OCI-LY7 (cell line): ENCODE measurements around the gene RHOT1. TPM values are rescaled to one million over a fixed set of nuclear protein-coding genes. Genes with fewer than 3 reads are reported as not detected.

Experiments
- BruUV-seq: library from RNA; stranded (reverse); fragments of 400-500 nt; replicated peaks from 2 replicates; lab custom pipeline; 2021; lab: Mats Ljungman, UMichigan
- CTCF ChIA-PET: fragments of 300-600 bp; sonication (Branson Sonifier 250); formaldehyde crosslinking; loops from one replicate; lab custom pipeline; 2022; ENCODE audit warnings: antibody characterized with exemption; ENCODE audit not compliant: unreplicated experiment; lab: Charles Lee
- POLR2A ChIA-PET: fragments of 300-600 bp; sonication (Branson Sonifier 250); formaldehyde crosslinking; loops from one replicate; lab custom pipeline; 2022; ENCODE audit warnings: antibody characterized with exemption; lab: Charles Lee
- DNase-seq: peaks from one replicate; pipeline ENCODE4 v3.0.0-alpha.2; 2015; ENCODE audit warnings: low spot score
- H2AFZ ChIP-seq: fragments of 200-600 bp; sonication (generic), shearing (Covaris generic); 2 replicates; pipeline ENCODE4 v1.6.1; 2014; ENCODE audit warnings: mild to moderate bottlenecking, antibody characterized with exemption, low read length, moderate library complexity
- H3K27ac ChIP-seq: fragments of 200-600 bp; sonication (generic); 2 replicates; pipeline ENCODE4 v1.5.1; 2014; ENCODE audit warnings: mixed run types, low read depth, mild to moderate bottlenecking, moderate library complexity, low read length, inconsistent platforms; ENCODE audit not compliant: poor library complexity, severe bottlenecking
- H3K36me3 ChIP-seq: fragments of 200-600 bp; sonication (generic); 2 replicates; pipeline ENCODE4 v1.6.1; 2014; ENCODE audit warnings: mild to moderate bottlenecking, antibody characterized with exemption, low read length, moderate library complexity, mixed read lengths; ENCODE audit not compliant: insufficient read depth
- H3K4me1 ChIP-seq: fragments of 200-600 bp; sonication (generic); 2 replicates; pipeline ENCODE4 v1.5.1; 2014; ENCODE audit warnings: mild to moderate bottlenecking, low read length; ENCODE audit not compliant: insufficient read depth, poor library complexity, severe bottlenecking
- H3K4me2 ChIP-seq: fragments of 200-600 bp; sonication (generic); 2 replicates; pipeline ENCODE4 v1.6.1; 2014; ENCODE audit warnings: mild to moderate bottlenecking, low read length
- H3K4me3 ChIP-seq: fragments of 200-600 bp; sonication (generic); 2 replicates; pipeline ENCODE4 v1.5.1; 2014; ENCODE audit warnings: mild to moderate bottlenecking, low read depth, low read length; ENCODE audit not compliant: poor library complexity, severe bottlenecking
- H3K79me2 ChIP-seq: fragments of 200-600 bp; sonication (generic); 2 replicates; pipeline ENCODE4 v1.6.1; 2016; ENCODE audit warnings: low read depth, mild to moderate bottlenecking, low read length, moderate library complexity, mixed read lengths; ENCODE audit not compliant: insufficient read depth
- H3K9me2 ChIP-seq: fragments of 200-600 bp; sonication (generic); 2 replicates; pipeline ENCODE4 v1.6.1; 2016; ENCODE audit warnings: mild to moderate bottlenecking, low read length, mixed read lengths; ENCODE audit not compliant: insufficient read depth
- H3K9me3 ChIP-seq: fragments of 200-600 bp; sonication (generic); 2 replicates; pipeline ENCODE4 v1.6.1; 2014; ENCODE audit warnings: mild to moderate bottlenecking, mixed run types, low read length, mixed read lengths
- H4K20me1 ChIP-seq: fragments of 200-600 bp; sonication (generic); 2 replicates; pipeline ENCODE4 v1.6.1; 2014; ENCODE audit warnings: mild to moderate bottlenecking, antibody characterized with exemption, low read length, moderate library complexity, mixed read lengths; ENCODE audit not compliant: insufficient read depth
- CTCF ChIP-seq: fragments of 200-600 bp; sonication (generic); conservative IDR thresholded peaks from 2 replicates; pipeline ENCODE4 v1.5.1; 2014; ENCODE audit warnings: mild to moderate bottlenecking, antibody characterized with exemption, low read length, moderate library complexity, mixed read lengths
- EZH2phosphoT487 ChIP-seq: fragments of 200-600 bp; sonication (generic); IDR thresholded peaks from 2 replicates; pipeline ENCODE4 v1.6.1; 2018; ENCODE audit warnings: low read depth, borderline replicate concordance, mild to moderate bottlenecking, mixed run types, antibody characterized with exemption, low read length, moderate library complexity, mixed read lengths
- intact Hi-C: fragments of 100-400 bp; cut with micrococcal nuclease; formaldehyde crosslinking; loops from one replicate; pipeline ENCODE4 v1.10.0; 2022; ENCODE audit not compliant: unreplicated experiment
- total RNA-seq, 2 experiments: library from RNA; depleted of rRNA in 1 of 2; stranded (reverse); fragments of >200 nt in 1 of 2; shearing (Covaris generic) in 1 of 2; gene quantifications; 2 replicates each; pipeline ENCODE4 v1.2.3, GENCODE V29; 2014 to 2022

RHOT1 gene
- total RNA-seq, 2 experiments from 2014 or later: 19.4 to 24.2 TPM

GRCh38 chr17:32269377-32269776 is 127.1 kb downstream of the RHOT1 start:
- Histone ChIP-seq H3K4me1 (peaks cover 10% of the 10 kb centered on the region), H3K4me3 (no peak overlapping the region), H3K79me2 (no peaks in the 10 kb centered on the region), H3K27ac (no peak overlapping the region), H3K9me2 (no peaks in the 10 kb centered on the region), H3K9me3 (no peaks in the 10 kb centered on the region), H4K20me1 (no peaks in the 10 kb centered on the region; the same call in 1 of the 2 replicates), H3K36me3 (no peaks in the 10 kb centered on the region), H3K4me2 (no peak overlapping the region), H2AFZ (no peak overlapping the region)
- TF ChIP-seq EZH2phosphoT487 (no peak), CTCF (no peak)
- CTCF ChIA-PET: no interaction called here
- BruUV-seq: no TSS peak
- intact Hi-C loops: no loop called here
- POLR2A ChIA-PET: no interaction called here
- no peak for DNase-seq

- intact Hi-C loops: no loop called here
- Histone ChIP-seq H3K27ac (no peak overlapping the region), H3K4me1 (peaks cover 12% of the 10 kb centered on the region), H3K9me3 (no peaks in the 10 kb centered on the region), H3K4me3 (no peak overlapping the region), H3K9me2 (no peaks in the 10 kb centered on the region), H3K36me3 (no peaks in the 10 kb centered on the region), H3K79me2 (no peaks in the 10 kb centered on the region), H3K4me2 (no peak overlapping the region), H4K20me1 (no peaks in the 10 kb centered on the region; the same call in 1 of the 2 replicates), H2AFZ (no peak overlapping the region)
- DNase-seq: no peak
- CTCF ChIA-PET: interaction anchor here (1.0 kb wide), 1 partner anchor 47 kb away, joined by 3 read pairs; no protein-coding TSS in a partner anchor
- POLR2A ChIA-PET: interaction anchor here (0.6 kb wide), 1 partner anchor 276 kb away, joined by 3 read pairs; no protein-coding TSS in a partner anchor
- TF ChIP-seq CTCF: no peak
- no TSS peak for BruUV-seq
Measured at GRCh38 chr17:32271844-32272243, 129.5 kb downstream of the RHOT1 start.

- H3K27ac ChIP-seq: no peak overlapping the region
- ChIA-PET CTCF (no interaction called here), POLR2A (interaction anchor here (0.6 kb wide), 1 partner anchor 355 kb away, joined by 5 read pairs; no protein-coding TSS in a partner anchor)
- BruUV-seq: no TSS peak
- no peaks in the 10 kb centered on the region for H3K36me3 ChIP-seq
- no peak for TF ChIP-seq EZH2phosphoT487
- no peak for TF ChIP-seq CTCF
- no peaks in the 10 kb centered on the region for H3K9me3 ChIP-seq
- no peaks in the 10 kb centered on the region for H3K9me2 ChIP-seq
- H3K4me3 ChIP-seq: no peak overlapping the region
- H4K20me1 ChIP-seq: no peaks in the 10 kb centered on the region; the same call in 1 of the 2 replicates
- no peak overlapping the region for H2AFZ ChIP-seq
- no peak for DNase-seq
- intact Hi-C loops: no loop called here
- no peaks in the 10 kb centered on the region for H3K79me2 ChIP-seq
- no peak overlapping the region for H3K4me2 ChIP-seq
- peaks cover 8% of the 10 kb centered on the region for H3K4me1 ChIP-seq
Measured at GRCh38 chr17:32274101-32274500, 131.8 kb downstream of the RHOT1 start.
